HEK293T (cell line): ENCODE measurements around the gene ANK2.

Experiments used
- ARNT ChIP-seq: fragments of 450-650 bp; IDR thresholded peaks from 2 replicates; pipeline ENCODE4 v1.6.1; 2017; ENCODE audit warnings: mild to moderate bottlenecking
- TARDBP ChIP-seq: fragments of 450-650 bp; IDR thresholded peaks from 2 replicates; pipeline ENCODE4 v1.6.1; 2016

DNA sequence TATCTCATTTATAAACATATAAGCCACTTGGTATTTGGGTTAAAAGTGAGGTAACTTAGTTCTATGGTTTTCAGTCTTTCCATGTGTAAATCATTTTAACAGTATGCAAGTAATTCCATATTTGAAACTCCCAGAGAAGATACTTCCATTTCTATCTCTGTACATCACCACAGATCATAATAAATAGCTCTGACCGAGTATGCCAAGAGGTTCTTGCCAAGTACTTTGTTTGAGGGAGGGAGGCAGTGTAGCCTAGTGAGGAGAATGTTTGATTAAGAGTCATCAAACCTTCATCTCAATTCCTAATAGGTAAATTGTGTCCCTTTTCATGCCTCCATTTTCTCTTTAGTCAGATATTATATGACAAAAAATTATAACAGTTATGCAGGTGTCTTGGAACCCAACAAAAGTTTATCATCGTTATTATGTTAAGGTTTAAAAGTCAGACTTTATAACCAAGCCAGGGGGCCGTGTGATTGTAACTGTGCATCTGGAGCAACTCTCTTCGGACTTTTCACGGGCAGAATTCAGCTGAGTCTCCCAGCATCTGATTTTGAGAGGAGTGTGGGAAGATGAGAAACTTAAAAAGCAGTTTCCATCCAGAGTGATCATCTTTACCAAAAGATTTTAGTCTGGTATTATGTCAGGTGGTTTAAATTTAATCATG is 123.8 kb downstream of the ANK2 start:
- TF ChIP-seq TARDBP (no peak), ARNT (no peak)
